DOHH2 (cell line): ENCODE results near the gene SLC17A1.

ENCODE experiments used
- H3F3A ChIP-seq: fragments of 200-600 bp; sonication (generic), shearing (Covaris generic); 2 replicates; pipeline ENCODE4 v1.6.0; 2016; ENCODE audit warnings: antibody characterized with exemption, mild to moderate bottlenecking; ENCODE audit not compliant: control insufficient read depth, insufficient read depth
- H3K27ac ChIP-seq: fragments of 200-600 bp; sonication (generic); 2 replicates; pipeline ENCODE4 v1.5.1; 2014; ENCODE audit warnings: low read depth, mild to moderate bottlenecking, low read length, moderate library complexity
- H3K27me3 ChIP-seq: fragments of 200-600 bp; sonication (generic); 2 replicates; pipeline ENCODE4 v1.6.1; 2014; ENCODE audit warnings: mild to moderate bottlenecking, low read length, mixed read lengths; ENCODE audit not compliant: control insufficient read depth
- H3K36me3 ChIP-seq: fragments of 200-600 bp; sonication (generic); 2 replicates; pipeline ENCODE4 v1.6.1; 2014; ENCODE audit warnings: mild to moderate bottlenecking, low read length, moderate library complexity, mixed read lengths; ENCODE audit not compliant: control insufficient read depth
- H3K4me1 ChIP-seq: fragments of 200-600 bp; sonication (generic); 2 replicates; pipeline ENCODE4 v1.6.1; 2014; ENCODE audit warnings: mild to moderate bottlenecking, low read length, mixed read lengths; ENCODE audit not compliant: control insufficient read depth
- H3K4me2 ChIP-seq: fragments of 200-600 bp; sonication (generic); 2 replicates; pipeline ENCODE4 v1.6.0; 2014; ENCODE audit warnings: mild to moderate bottlenecking, low read length, moderate library complexity
- H3K4me3 ChIP-seq: fragments of 200-600 bp; sonication (generic); 2 replicates; pipeline ENCODE4 v1.5.1; 2014; ENCODE audit warnings: mild to moderate bottlenecking, low read length, mixed read lengths
- H3K79me2 ChIP-seq: fragments of 200-600 bp; sonication (generic); 2 replicates; pipeline ENCODE4 v1.6.1; 2014; ENCODE audit warnings: mild to moderate bottlenecking, low read length, mixed read lengths; ENCODE audit not compliant: control insufficient read depth
- H3K9me2 ChIP-seq: fragments of 200-600 bp; sonication (generic); replicated peaks from 2 replicates; pipeline ENCODE4 v1.6.1; 2014; ENCODE audit warnings: mild to moderate bottlenecking, low read length, mixed read lengths; ENCODE audit not compliant: control insufficient read depth
- H3K9me3 ChIP-seq: fragments of 200-600 bp; sonication (generic); 2 replicates; pipeline ENCODE4 v1.6.1; 2014; ENCODE audit warnings: antibody characterized with exemption, low read length, mixed read lengths; ENCODE audit not compliant: control insufficient read depth, insufficient read depth
- H4K20me1 ChIP-seq: fragments of 200-600 bp; sonication (generic); 2 replicates; pipeline ENCODE4 v1.6.0; 2014; ENCODE audit warnings: low read depth, mild to moderate bottlenecking, antibody characterized with exemption, low read length, moderate library complexity; ENCODE audit not compliant: control insufficient read depth, insufficient read depth
- CTCF ChIP-seq: fragments of 200-600 bp; sonication (generic); IDR thresholded peaks from one replicate; pipeline ENCODE4 v1.5.1; 2014; ENCODE audit warnings: antibody characterized with exemption, mild to moderate bottlenecking, low read depth, low read length; ENCODE audit not compliant: poor library complexity, severe bottlenecking
- EZH2phosphoT487 ChIP-seq: fragments of 200-600 bp; sonication (generic); IDR thresholded peaks from 2 replicates; pipeline ENCODE4 v1.6.1; 2017; ENCODE audit warnings: borderline replicate concordance, mild to moderate bottlenecking, antibody characterized with exemption, low read length, moderate library complexity, mixed read lengths

The SLC17A1 gene

GRCh38 chr6:25757936-25758642, 73.8 kb downstream of the SLC17A1 start:
- Histone ChIP-seq H3K9me2 (no peaks in the 10 kb centered on the region), H3K9me3 (no peaks in the 10 kb centered on the region), H3K4me2 (no peak overlapping the region), H3K4me1 (no peaks in the 10 kb centered on the region), H3K36me3 (no peaks in the 10 kb centered on the region), H3F3A (no peaks in the 10 kb centered on the region), H4K20me1 (no peaks in the 10 kb centered on the region), H3K27ac (no peak overlapping the region), H3K4me3 (no peak overlapping the region), H3K79me2 (no peaks in the 10 kb centered on the region), H3K27me3 (no peaks in the 10 kb centered on the region; the same call in 1 of the 2 replicates)
- no peak for TF ChIP-seq EZH2phosphoT487
- no peak for TF ChIP-seq CTCF

- Histone ChIP-seq H3K36me3 (no peaks in the 10 kb centered on the region), H3K4me1 (no peaks in the 10 kb centered on the region), H3K4me3 (no peak overlapping the region), H3K9me3 (no peaks in the 10 kb centered on the region), H4K20me1 (no peaks in the 10 kb centered on the region), H3K4me2 (no peak overlapping the region), H3K27me3 (no peaks in the 10 kb centered on the region; the same call in 1 of the 2 replicates), H3K27ac (no peak overlapping the region), H3K79me2 (no peaks in the 10 kb centered on the region), H3F3A (no peaks in the 10 kb centered on the region), H3K9me2 (no peaks in the 10 kb centered on the region)
- TF ChIP-seq CTCF (no peak), EZH2phosphoT487 (no peak)
Observed at GRCh38 chr6:25756382-25757363, 75.2 kb downstream of the SLC17A1 start.

GRCh38 chr6:25755483-25755882, 76.4 kb downstream of the SLC17A1 start:
- Histone ChIP-seq H3K4me3 (no peak overlapping the region), H3K36me3 (no peaks in the 10 kb centered on the region), H3K9me2 (no peaks in the 10 kb centered on the region), H3F3A (no peaks in the 10 kb centered on the region), H4K20me1 (no peaks in the 10 kb centered on the region), H3K27ac (no peak overlapping the region), H3K79me2 (no peaks in the 10 kb centered on the region), H3K27me3 (no peaks in the 10 kb centered on the region; the same call in 1 of the 2 replicates), H3K4me2 (no peak overlapping the region), H3K4me1 (no peaks in the 10 kb centered on the region), H3K9me3 (no peaks in the 10 kb centered on the region)
- TF ChIP-seq CTCF (no peak), EZH2phosphoT487 (no peak)
